ENCODE measurements around the gene ITGB6. TPM values are rescaled to one million over a fixed set of nuclear protein-coding genes. Genes with fewer than 3 reads are reported as not detected.

Gene ITGB6, protein sequence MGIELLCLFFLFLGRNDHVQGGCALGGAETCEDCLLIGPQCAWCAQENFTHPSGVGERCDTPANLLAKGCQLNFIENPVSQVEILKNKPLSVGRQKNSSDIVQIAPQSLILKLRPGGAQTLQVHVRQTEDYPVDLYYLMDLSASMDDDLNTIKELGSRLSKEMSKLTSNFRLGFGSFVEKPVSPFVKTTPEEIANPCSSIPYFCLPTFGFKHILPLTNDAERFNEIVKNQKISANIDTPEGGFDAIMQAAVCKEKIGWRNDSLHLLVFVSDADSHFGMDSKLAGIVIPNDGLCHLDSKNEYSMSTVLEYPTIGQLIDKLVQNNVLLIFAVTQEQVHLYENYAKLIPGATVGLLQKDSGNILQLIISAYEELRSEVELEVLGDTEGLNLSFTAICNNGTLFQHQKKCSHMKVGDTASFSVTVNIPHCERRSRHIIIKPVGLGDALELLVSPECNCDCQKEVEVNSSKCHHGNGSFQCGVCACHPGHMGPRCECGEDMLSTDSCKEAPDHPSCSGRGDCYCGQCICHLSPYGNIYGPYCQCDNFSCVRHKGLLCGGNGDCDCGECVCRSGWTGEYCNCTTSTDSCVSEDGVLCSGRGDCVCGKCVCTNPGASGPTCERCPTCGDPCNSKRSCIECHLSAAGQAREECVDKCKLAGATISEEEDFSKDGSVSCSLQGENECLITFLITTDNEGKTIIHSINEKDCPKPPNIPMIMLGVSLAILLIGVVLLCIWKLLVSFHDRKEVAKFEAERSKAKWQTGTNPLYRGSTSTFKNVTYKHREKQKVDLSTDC
- 1 to 10 TPM in 1 of 8 experiments, under 1 TPM in 7; 0.04 to 4.0 (median 0.07) TPM for total RNA-seq

DNA sequence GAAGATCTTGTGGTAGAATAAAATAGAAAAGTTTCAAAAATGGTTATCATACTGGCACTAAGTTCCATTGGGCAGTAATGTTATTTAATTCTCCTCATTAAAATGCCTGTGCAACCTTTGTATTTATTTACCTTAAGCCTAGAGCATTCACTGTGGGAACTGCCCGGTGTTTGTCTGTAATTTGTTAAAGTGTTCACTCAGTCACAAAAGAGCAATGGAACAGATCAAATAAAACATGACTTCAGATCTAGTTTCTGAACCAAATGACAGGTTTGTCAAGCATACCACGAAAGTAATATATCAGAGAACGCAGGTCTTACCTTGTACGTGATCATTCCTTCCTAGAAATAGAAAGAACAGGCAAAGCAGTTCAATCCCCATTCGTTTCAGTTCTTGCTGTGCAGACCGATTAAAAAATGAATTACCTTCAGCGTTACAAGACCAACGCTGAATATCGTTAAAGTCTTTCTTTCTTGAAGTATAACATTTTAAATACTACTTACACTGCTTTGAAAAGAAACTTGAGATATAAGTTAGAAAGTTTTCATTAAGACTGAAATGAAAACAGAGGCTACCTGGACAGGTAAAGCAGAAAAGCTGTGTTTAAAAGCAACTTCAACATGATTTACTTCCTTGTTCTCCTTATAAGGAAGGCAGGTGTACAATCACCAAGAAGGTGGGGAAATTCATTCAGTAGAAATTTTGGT is at the start of gene ITGB6:
TSS of gene ITGB6 (minus strand) at position 590 of the 707 bp plus-strand sequence. CDS start at position 381, 209 bp downstream.
- Histone ChIP-seq H3K27ac (no peak within 1 kb of the TSS), H3K4me3 (no peak within 1 kb of the TSS), H3K4me1 (replicated peaks in 1 of 2) (no peaks in the 10 kb centered on the region)
- 67 to 96% (median 88%) methylated on average over 4 to 9 of the region's 9 CpGs for WGBS, 10 experiments
- ATAC-seq (replicated peaks in 6 of 8): no peak
- in situ Hi-C loops (cut with MboI; ENCODE audit: low pct_unique_long_range_greater_than_20kb in 2 of 9, low sequenced_read_pairs in 9 of 9, unreplicated experiment in 9 of 9): no loop called here

DNA sequence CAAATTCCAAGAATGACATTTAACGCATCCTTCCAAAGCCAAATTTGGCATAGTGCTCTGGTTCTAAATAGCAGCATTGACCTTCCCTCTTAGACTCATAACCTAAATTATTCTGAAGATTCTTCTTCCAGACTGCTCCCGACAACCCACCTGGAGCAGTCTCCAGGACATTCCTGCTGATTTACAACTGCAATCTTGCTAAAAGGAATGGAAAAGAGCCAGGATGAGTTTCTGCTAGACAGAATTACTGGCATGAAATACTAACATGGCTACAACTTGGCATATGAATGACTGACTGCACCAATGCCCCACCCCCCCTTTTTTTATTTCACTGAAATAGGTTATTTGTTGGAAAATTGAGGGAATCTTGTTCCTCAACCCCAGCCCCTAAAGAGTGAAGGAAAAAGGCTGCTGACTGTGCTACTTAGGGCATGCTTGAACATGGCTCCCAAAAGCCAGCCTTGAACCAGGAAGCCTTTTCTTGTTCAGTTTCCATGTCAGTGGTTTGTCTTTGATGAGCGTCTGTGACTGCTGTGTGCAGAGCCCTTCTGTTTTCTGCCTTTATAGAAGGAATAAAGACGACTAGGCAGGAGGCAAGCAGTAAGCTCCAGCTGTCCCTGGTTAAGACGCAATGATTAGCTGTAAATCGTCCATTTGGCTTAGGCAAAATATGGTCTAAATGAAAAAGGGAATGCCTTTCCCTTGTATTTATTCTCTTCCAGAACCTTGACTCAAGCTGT is 47.4 kb upstream of the ITGB6 start:
- in situ Hi-C loops (cut with MboI; ENCODE audit: low pct_unique_long_range_greater_than_20kb in 2 of 9, low sequenced_read_pairs in 9 of 9, unreplicated experiment in 9 of 9): no loop called here
- Histone ChIP-seq H3K4me1 (replicated peaks in 1 of 2) (peaks cover 0 to 15% of the 10 kb centered on the region in 2 donors), H3K4me3 (no peak overlapping the region), H3K27ac (no peak overlapping the region)
- 0 to 100% (median 64%) methylated on average over 1 to 6 of the region's 6 CpGs for WGBS, 10 experiments
- peak in 1 of 8 experiments; percentile 29 for ATAC-seq (replicated peaks in 6 of 8)

- in situ Hi-C loops (cut with MboI; ENCODE audit: low pct_unique_long_range_greater_than_20kb in 2 of 9, low sequenced_read_pairs in 9 of 9, unreplicated experiment in 9 of 9): no loop called here
- H3K4me1 ChIP-seq (replicated peaks in 1 of 2): peaks cover 0 to 15% of the 10 kb centered on the region in 2 donors
- 47 to 100% (median 83%) methylated on average over 1 to 2 of the region's 2 CpGs; no CpG with 5 or more reads in 1 of the 10 experiments for WGBS, 10 experiments
- ATAC-seq (replicated peaks in 6 of 8): peak in 2 of 8 experiments; percentile 8 to 22
- H3K4me3 ChIP-seq: no peak overlapping the region
- no peak overlapping the region for H3K27ac ChIP-seq
Observed at GRCh38 chr2:160246356-160246755, 46.3 kb upstream of the ITGB6 start.

DNA sequence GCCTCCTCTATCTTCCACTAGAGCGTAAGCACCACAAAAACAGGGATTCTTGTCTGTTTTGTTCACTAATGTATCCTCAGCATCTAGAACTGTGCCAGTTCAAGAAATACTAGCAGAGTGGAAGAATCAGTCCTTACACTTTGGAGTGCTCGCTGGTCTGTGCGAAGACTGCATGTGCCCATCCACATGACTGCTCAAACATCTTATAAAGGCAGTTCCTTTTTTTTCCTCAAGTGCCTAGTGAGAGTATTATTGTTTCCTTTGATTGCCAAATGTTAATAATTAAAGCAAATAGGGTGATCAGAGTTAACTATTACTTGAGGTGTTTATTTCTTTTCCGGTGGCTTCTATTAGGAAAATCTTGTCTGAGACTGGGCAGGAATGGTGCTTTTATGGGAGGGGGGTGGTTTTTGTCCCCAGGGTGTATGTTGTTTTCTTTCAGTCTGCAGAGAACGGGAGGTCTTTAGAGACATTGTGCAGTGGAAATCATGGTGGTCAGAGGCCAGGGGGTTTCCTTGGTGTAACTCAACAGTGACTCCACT is 45.6 kb upstream of the ITGB6 start:
- 53 to 100% (median 85%) methylated on average over 1 to 5 of the region's 5 CpGs for WGBS, 10 experiments
- no peak for ATAC-seq (replicated peaks in 6 of 8)
- H3K4me1 ChIP-seq (replicated peaks in 1 of 2): peaks cover 0 to 15% of the 10 kb centered on the region in 2 donors
- in situ Hi-C loops (cut with MboI; ENCODE audit: low pct_unique_long_range_greater_than_20kb in 2 of 9, low sequenced_read_pairs in 9 of 9, unreplicated experiment in 9 of 9): no loop called here
- H3K27ac ChIP-seq: no peak overlapping the region
- no peak overlapping the region for H3K4me3 ChIP-seq

GRCh38 chr2:160242893-160243564 is 43.0 kb upstream of the ITGB6 start:
- in situ Hi-C loops (cut with MboI; ENCODE audit: low pct_unique_long_range_greater_than_20kb in 2 of 9, low sequenced_read_pairs in 9 of 9, unreplicated experiment in 9 of 9): no loop called here
- no peak for ATAC-seq (replicated peaks in 6 of 8)
- Histone ChIP-seq H3K4me1 (replicated peaks in 1 of 2) (peaks cover 0 to 15% of the 10 kb centered on the region in 2 donors), H3K27ac (no peak overlapping the region), H3K4me3 (no peak overlapping the region)
- WGBS, 10 experiments: 33 to 90% (median 80%) methylated on average over 1 to 3 of the region's 3 CpGs; no CpG with 5 or more reads in 3 of the 10 experiments

- in situ Hi-C loops (cut with MboI; ENCODE audit: low pct_unique_long_range_greater_than_20kb in 2 of 9, low sequenced_read_pairs in 9 of 9, unreplicated experiment in 9 of 9): no loop called here
- H3K4me3 ChIP-seq: no peak overlapping the region
- WGBS, 10 experiments: 60 to 100% (median 86%) methylated on average over 1 to 4 of the region's 4 CpGs
- H3K4me1 ChIP-seq (replicated peaks in 1 of 2): peaks cover 0 to 6% of the 10 kb centered on the region in 2 donors
- peak in 6 of 8 experiments; percentile 54 to 85 (median 78) for ATAC-seq (replicated peaks in 6 of 8)
- H3K27ac ChIP-seq: no peak overlapping the region
Observed at GRCh38 chr2:160241251-160242137, 41.4 kb upstream of the ITGB6 start.

DNA sequence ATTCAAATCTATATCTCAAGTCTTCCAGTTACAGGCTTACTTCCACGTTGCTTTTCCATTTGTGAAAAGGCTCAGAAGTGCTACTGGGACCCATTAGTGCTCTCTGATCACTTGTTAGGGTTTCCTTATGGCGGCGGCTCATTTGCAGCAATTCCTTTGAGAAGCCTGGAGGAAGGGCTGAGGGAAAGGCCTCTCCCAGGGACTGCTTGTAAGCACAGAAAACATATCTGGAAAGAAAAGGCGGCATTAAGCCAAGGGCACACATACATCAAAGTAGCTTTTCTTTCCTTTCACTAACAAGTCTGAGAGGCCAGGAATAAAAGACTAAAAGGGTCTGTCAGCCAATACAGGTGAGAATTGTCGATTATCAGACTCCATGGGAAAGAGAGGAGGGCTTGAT is 39.4 kb upstream of the ITGB6 start:
- ATAC-seq (replicated peaks in 6 of 8): no peak
- Histone ChIP-seq H3K27ac (no peak overlapping the region), H3K4me3 (no peak overlapping the region), H3K4me1 (replicated peaks in 1 of 2) (peaks cover 0 to 2% of the 10 kb centered on the region in 2 donors)
- WGBS, 10 experiments: 0 to 100% (median 63%) methylated on average over 1 to 5 of the region's 5 CpGs; no CpG with 5 or more reads in 2 of the 10 experiments
- in situ Hi-C loops (cut with MboI; ENCODE audit: low pct_unique_long_range_greater_than_20kb in 2 of 9, low sequenced_read_pairs in 9 of 9, unreplicated experiment in 9 of 9): no loop called here

GRCh38 chr2:160238392-160238791 is 38.3 kb upstream of the ITGB6 start:
- Histone ChIP-seq H3K4me3 (no peak overlapping the region), H3K27ac (no peak overlapping the region), H3K4me1 (replicated peaks in 1 of 2) (no peaks in the 10 kb centered on the region)
- peak in 1 of 8 experiments; percentile 23 for ATAC-seq (replicated peaks in 6 of 8)
- WGBS, 10 experiments: 80 to 100% (median 89%) methylated on average over 1 to 4 of the region's 4 CpGs; no CpG with 5 or more reads in 3 of the 10 experiments
- in situ Hi-C loops (cut with MboI; ENCODE audit: low pct_unique_long_range_greater_than_20kb in 2 of 9, low sequenced_read_pairs in 9 of 9, unreplicated experiment in 9 of 9): no loop called here

DNA sequence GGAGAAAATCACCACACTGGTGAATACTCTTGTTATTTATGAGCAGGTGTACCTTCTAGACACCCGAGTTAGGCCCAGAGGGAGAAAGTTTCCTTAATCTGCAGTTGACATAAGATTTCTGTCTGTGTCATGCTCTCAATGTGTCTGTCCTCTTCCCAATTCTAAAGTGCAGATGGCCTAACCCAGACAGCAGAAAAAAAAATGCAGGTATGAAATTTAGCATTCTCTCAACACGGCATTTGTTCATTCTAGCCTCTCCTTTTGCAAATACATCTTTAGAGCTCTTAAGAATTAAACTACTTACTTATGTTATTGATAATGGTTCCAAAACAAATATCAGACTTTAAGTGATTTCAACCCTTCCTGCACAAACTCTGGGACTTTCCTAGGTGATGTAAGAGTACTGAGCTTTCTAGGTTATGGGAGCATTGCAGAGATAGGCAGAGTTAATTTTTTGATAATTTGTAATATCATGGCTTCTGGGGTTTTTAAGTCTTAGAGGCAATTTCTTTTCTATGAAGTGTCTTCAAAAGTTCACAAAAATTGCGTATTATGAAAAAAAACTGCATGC is 32.9 kb upstream of the ITGB6 start:
- WGBS, 10 experiments: 64 to 100% (median 86%) methylated on average over 1 to 3 of the region's 3 CpGs; no CpG with 5 or more reads in 1 of the 10 experiments
- in situ Hi-C loops (cut with MboI; ENCODE audit: low pct_unique_long_range_greater_than_20kb in 2 of 9, low sequenced_read_pairs in 9 of 9, unreplicated experiment in 9 of 9): no loop called here

GRCh38 chr2:160229591-160229990 is 29.5 kb upstream of the ITGB6 start:
- Histone ChIP-seq H3K27ac (no peak overlapping the region), H3K4me3 (no peak overlapping the region), H3K4me1 (replicated peaks in 1 of 2) (no peaks in the 10 kb centered on the region)
- WGBS, 10 experiments: 80 to 100% (median 100%) methylated on average over 1 of the region's 1 CpG; no CpG with 5 or more reads in 5 of the 10 experiments
- in situ Hi-C loops (cut with MboI; ENCODE audit: low pct_unique_long_range_greater_than_20kb in 2 of 9, low sequenced_read_pairs in 9 of 9, unreplicated experiment in 9 of 9): no loop called here
- ATAC-seq (replicated peaks in 6 of 8): peak in 4 of 8 experiments; percentile 23 to 74 (median 40)

More for the DNA sequence above, 32.9 kb upstream of the ITGB6 start:
- Histone ChIP-seq H3K27ac (no peak overlapping the region), H3K4me1 (replicated peaks in 1 of 2) (no peaks in the 10 kb centered on the region), H3K4me3 (no peak overlapping the region)
- ATAC-seq (replicated peaks in 6 of 8): no peak

Data from motor neuron (in vitro differentiated cells).